GM12892 (cell line): ENCODE results near the gene C1QTNF9.

Experiments used
- POLR2A ChIP-seq: IDR thresholded peaks from 2 replicates; pipeline ENCODE4 v1.6.1; 2011; ENCODE audit warnings: low read depth, low read length, control low read depth
- POLR2AphosphoS5 ChIP-seq: IDR thresholded peaks from 2 replicates; pipeline ENCODE4 v1.6.1; 2011; ENCODE audit warnings: low read depth, low read length, control low read depth
- TAF1 ChIP-seq: IDR thresholded peaks from 2 replicates; pipeline ENCODE4 v1.6.1; 2011; ENCODE audit warnings: low read depth, mild to moderate bottlenecking, control low read depth, low read length, borderline replicate concordance

DNA sequence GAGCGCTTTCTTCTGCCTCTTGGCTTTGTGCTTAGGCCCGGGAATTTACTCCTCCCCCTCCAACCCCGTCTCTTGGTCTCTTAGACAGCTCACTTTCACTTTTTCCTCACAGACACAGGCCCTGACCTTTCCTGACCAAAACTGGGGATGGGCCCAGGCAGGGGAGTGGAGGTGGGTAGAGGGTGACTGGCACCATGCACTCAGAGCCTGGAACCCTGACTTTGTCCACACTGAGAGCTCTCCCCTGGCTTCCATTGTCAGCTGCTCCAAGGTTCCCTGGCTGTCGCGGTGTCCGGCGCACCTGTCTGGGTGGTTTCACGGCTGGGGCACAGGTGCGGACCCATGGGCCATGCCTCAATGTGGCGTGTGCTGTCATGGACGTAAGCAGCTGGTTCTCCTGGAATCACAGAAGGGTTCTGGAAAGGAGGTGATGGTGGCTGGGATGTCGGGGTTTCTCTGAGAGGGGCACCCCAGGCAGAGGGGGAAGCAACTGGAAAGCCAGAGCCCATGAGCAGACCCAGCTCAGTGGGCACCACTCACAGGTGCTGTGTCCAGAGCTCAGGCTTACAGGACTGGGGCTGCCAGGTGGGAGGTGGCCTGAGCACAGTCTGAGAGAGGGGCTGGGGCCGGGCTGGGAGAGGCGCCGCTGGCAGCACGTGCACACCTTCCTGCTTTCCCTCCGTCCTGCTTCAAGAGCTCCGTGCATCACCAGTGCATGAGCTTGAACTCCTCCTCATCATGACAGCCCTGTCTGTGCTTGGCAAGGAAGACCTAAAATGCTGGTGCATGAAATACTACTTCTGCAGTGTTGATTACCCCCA lies 28.0 kb upstream of the C1QTNF9 start:
- no peak for TF ChIP-seq POLR2AphosphoS5
- no peak for TF ChIP-seq POLR2A
- no peak for TF ChIP-seq TAF1
